Measurements from ENCODE around the gene PLXNA2.

PLXNA2 gene

DNA sequence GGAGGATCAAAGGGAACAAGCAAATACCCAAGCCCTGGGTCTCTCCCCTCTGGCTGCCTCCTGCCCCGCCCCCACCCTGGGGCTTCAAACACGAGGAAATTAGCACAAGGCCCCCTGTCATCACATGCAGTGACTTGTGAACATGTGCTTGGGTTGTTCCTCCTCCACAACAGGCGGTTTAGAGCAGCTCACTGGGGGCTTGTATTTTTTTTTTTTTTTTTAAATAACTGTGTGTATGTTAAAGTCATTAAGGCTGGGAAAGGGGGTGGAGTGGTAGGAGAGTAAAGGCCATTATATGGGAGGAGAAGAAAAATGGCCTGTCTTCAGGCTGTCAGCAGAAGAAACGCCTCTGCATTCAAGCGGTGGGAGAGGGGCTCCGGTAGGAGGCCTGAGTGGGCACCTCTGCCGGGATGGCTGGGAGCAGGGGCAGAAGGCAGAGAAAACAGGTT is 64.2 kb downstream of the PLXNA2 start:
- TF ChIP-seq, protein P1, sequence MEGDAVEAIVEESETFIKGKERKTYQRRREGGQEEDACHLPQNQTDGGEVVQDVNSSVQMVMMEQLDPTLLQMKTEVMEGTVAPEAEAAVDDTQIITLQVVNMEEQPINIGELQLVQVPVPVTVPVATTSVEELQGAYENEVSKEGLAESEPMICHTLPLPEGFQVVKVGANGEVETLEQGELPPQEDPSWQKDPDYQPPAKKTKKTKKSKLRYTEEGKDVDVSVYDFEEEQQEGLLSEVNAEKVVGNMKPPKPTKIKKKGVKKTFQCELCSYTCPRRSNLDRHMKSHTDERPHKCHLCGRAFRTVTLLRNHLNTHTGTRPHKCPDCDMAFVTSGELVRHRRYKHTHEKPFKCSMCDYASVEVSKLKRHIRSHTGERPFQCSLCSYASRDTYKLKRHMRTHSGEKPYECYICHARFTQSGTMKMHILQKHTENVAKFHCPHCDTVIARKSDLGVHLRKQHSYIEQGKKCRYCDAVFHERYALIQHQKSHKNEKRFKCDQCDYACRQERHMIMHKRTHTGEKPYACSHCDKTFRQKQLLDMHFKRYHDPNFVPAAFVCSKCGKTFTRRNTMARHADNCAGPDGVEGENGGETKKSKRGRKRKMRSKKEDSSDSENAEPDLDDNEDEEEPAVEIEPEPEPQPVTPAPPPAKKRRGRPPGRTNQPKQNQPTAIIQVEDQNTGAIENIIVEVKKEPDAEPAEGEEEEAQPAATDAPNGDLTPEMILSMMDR (IDR thresholded peaks at IDR 0.05; ENCODE audit: low read depth, low read length) = no peak
- H3K4me3 ChIP-seq (ENCODE audit: low read depth, low read length) = no peak overlapping the region

DNA sequence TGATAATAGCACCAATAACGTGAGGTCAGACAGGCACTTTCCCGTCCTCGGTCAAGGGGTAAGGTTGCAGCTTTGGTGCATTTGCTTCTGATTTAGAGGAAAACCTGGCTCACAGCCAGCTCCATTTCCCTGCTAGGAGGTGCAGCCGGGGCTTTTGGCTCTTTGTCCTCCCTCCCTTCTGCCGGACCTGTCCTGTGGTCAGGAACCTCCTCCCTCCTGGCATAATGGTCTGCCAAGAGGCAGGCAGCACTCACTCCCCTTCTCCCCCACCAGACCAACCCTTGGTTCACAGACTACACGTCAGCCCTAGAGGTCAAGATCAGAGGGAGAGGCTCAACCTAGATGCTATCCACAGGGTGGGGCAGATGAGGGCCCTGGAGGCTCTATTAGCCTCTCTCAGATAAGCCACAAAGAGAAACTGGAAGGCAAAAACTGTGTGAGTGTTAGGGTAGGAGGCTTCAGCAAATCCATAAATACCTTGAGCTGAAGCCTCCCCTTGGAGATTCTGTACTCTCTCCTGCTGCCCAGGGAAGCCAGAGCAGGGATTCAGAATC is 64.8 kb downstream of the PLXNA2 start:
- TF ChIP-seq, protein P1 (IDR thresholded peaks at IDR 0.05; ENCODE audit: low read depth, low read length) = no peak
- H3K4me3 ChIP-seq (ENCODE audit: low read depth, low read length) = no peak overlapping the region

DNA sequence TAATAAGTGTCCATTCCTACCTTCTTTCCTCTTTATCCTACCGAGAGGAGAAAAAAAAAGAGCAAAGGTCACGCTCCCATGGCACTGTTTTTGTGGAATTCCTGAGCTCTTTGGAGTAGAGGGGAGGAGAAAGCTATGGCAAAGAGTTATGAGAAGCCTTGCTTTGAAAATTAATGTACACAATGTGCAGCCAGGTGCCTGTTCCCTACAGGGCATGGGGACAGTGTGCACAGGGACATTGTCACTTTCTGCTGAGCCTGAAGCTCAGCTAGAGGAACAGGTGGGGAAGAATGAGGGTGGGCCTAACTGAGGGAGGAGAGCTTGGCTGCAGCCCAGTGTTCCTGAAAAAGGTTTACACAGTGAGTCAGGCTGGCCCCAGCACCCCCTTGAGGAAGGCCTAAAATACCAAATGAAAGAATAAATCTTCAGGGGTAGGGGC is 66.1 kb downstream of the PLXNA2 start:
- TF ChIP-seq, protein P1 (IDR thresholded peaks at IDR 0.05; ENCODE audit: low read depth, low read length) = no peak
- H3K4me3 ChIP-seq (ENCODE audit: low read depth, low read length) = no peak overlapping the region

GRCh38 chr1:208177656-208178055 is 66.5 kb downstream of the PLXNA2 start:
- H3K4me3 ChIP-seq (ENCODE audit: low read depth, low read length) = no peak overlapping the region
- TF ChIP-seq, protein P1 (IDR thresholded peaks at IDR 0.05; ENCODE audit: low read depth, low read length) = no peak

GRCh38 chr1:208176649-208177048 is 67.5 kb downstream of the PLXNA2 start:
- no peak overlapping the region for H3K4me3 ChIP-seq (ENCODE audit: low read depth, low read length)
- TF ChIP-seq, protein P1 (IDR thresholded peaks at IDR 0.05; ENCODE audit: low read depth, low read length) = no peak

- TF ChIP-seq, protein P1 (IDR thresholded peaks at IDR 0.05; ENCODE audit: low read depth, low read length) = no peak
- no peak overlapping the region for H3K4me3 ChIP-seq (ENCODE audit: low read depth, low read length)
These were observed 68.7 kb downstream of the PLXNA2 start for GRCh38 chr1:208175508-208175895.

- no peak overlapping the region for H3K4me3 ChIP-seq (ENCODE audit: low read depth, low read length)
- TF ChIP-seq, protein P1 (IDR thresholded peaks at IDR 0.05; ENCODE audit: low read depth, low read length) = no peak
These were observed 69.3 kb downstream of the PLXNA2 start for GRCh38 chr1:208174731-208175507.

All from WI38 (cell line).